IMR-90 (cell line): ENCODE data around the gene ERC2.

Source experiments
- CTCF ChIP-seq: conservative IDR thresholded peaks from 2 replicates; pipeline ENCODE4 v1.5.1; 2012; ENCODE audit warnings: mild to moderate bottlenecking, low read depth, low read length, improper control_type of control experiment
- MAZ ChIP-seq: IDR thresholded peaks from 2 replicates; pipeline ENCODE4 v1.6.1; 2012; ENCODE audit warnings: low read depth, mild to moderate bottlenecking, low read length, improper control_type of control experiment, moderate library complexity, borderline replicate concordance
- MXI1 ChIP-seq: IDR thresholded peaks from 2 replicates; pipeline ENCODE4 v1.6.1; 2012; ENCODE audit warnings: low read depth, mild to moderate bottlenecking, low read length, moderate library complexity, borderline replicate concordance
- POLR2A ChIP-seq: IDR thresholded peaks from 2 replicates; pipeline ENCODE4 v1.6.1; 2012; ENCODE audit warnings: mild to moderate bottlenecking, low read depth, low read length
- RAD21 ChIP-seq: IDR thresholded peaks from 2 replicates; pipeline ENCODE4 v1.6.1; 2012; ENCODE audit warnings: low read length, improper control_type of control experiment

- TF ChIP-seq RAD21, result no peak
- TF ChIP-seq CTCF, result no peak
- TF ChIP-seq POLR2A, result no peak
- TF ChIP-seq MAZ, result no peak
- TF ChIP-seq MXI1, result no peak
Observed at GRCh38 chr3:56368846-56369245, 99.4 kb downstream of the ERC2 start.
